CD4-positive, alpha-beta T cell treated with Interferon gamma for 1 hour (primary cell): ENCODE results near the gene RMI2.
"Not testable (repeated sequence)": the region's sequence is repeated elsewhere in the genome, so short reads cannot be mapped to it uniquely, and the experiment has no call there.

Source experiments
- DNase-seq: peaks from one replicate; pipeline ENCODE4 v3.0.0-alpha.2; 2020

Gene RMI2

GRCh38 chr16:11356573-11357331, 11.5 kb downstream of the RMI2 start:
- DNase-seq, result peak; percentile 62

GRCh38 chr16:11358531-11358930, 13.3 kb downstream of the RMI2 start:
- DNase-seq, result no peak

- DNase-seq, result no peak
Measured at GRCh38 chr16:11359370-11359769, 14.1 kb downstream of the RMI2 start.

- DNase-seq, result no peak
Measured at GRCh38 chr16:11360641-11361373, 15.5 kb downstream of the RMI2 start.

- DNase-seq, result peak; percentile 6
Measured at GRCh38 chr16:11361701-11362451, 16.6 kb downstream of the RMI2 start.

- DNase-seq, result no peak
Measured at GRCh38 chr16:11363927-11364258, 18.6 kb downstream of the RMI2 start.

GRCh38 chr16:11367483-11367906, 22.2 kb downstream of the RMI2 start:
- DNase-seq, result no peak

GRCh38 chr16:11370084-11370931, 25.0 kb downstream of the RMI2 start:
- peak; percentile 78 for DNase-seq

- DNase-seq, result not testable (repeated sequence)
Measured at GRCh38 chr16:11370932-11371279, 25.6 kb downstream of the RMI2 start.

GRCh38 chr16:11372073-11372828, 27.0 kb downstream of the RMI2 start:
- DNase-seq, result no peak

- DNase-seq, result no peak
Measured at GRCh38 chr16:11372829-11373306, 27.6 kb downstream of the RMI2 start.

GRCh38 chr16:11374255-11374654, 29.0 kb downstream of the RMI2 start:
- no peak for DNase-seq

GRCh38 chr16:11377154-11377553, 31.9 kb downstream of the RMI2 start:
- no peak for DNase-seq

- DNase-seq, result not testable (repeated sequence)
Measured at GRCh38 chr16:11378951-11379350, 33.7 kb downstream of the RMI2 start.

- DNase-seq, result peak; percentile 30
Measured at GRCh38 chr16:11379420-11379819, 34.2 kb downstream of the RMI2 start.

- DNase-seq, result no peak
Measured at GRCh38 chr16:11380836-11381235, 35.6 kb downstream of the RMI2 start.

- DNase-seq, result no peak
Measured at GRCh38 chr16:11383481-11384183, 38.4 kb downstream of the RMI2 start.

GRCh38 chr16:11384184-11384955, 39.1 kb downstream of the RMI2 start:
- no peak for DNase-seq

GRCh38 chr16:11384956-11385586, 39.8 kb downstream of the RMI2 start:
- DNase-seq, result no peak
